ENCODE measurements around the gene PROSER3.

Gene PROSER3

DNA sequence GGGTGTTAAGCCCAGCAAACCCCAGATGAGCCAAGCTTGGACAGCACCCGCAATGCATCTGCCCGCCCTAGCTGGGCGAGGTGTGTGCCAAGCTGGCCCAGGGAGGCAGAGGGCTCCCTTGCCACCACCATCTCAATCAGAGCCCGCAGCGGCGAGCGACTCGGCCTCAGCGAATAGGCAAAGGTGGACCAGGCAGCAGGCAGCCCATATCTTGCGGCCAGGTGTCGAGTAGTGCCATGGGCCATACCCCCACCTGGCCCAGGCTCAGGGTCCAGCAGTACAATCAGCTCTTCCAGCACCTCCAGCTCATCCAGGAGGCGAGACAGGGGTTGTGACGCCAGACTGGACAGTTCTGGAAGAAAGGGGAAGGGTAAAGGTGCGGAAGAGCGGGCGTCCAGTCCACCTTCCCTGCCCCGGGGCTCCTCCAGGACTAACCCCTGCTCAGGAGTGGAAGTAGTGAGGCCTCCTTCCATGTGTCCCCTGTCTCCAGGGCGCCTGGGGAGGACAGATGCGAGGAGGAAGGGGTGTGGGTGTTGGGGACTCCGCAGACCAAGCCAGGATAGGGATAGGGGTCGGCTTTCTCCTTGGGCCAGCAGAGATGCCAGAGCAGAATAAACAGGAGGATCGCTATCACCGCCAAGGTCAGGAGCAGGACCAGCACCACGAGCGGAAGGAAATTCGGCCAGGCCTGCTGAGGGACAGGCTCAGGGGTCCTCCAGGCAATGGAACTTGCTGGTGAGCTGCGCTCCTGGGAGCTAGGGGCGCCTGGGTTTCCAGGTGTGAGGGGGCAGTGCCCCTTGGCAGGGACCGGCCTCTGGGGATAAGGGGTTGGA is 18.5 kb upstream of the PROSER3 start:
- no peak for DNase-seq

- no peak for DNase-seq
Observed at GRCh38 chr19:35740108-35740422, 17.9 kb upstream of the PROSER3 start.

- peak; percentile 94 to 97 for DNase-seq
Observed at GRCh38 chr19:35740423-35741202, 17.4 kb upstream of the PROSER3 start.

GRCh38 chr19:35741203-35741515 is 16.8 kb upstream of the PROSER3 start:
- no peak for DNase-seq

GRCh38 chr19:35742121-35742724 is 15.8 kb upstream of the PROSER3 start, which contains the start of gene IGFLR1:
TSS of gene IGFLR1 (minus strand) at chr19:35742452. CDS start at chr19:35741180, 1,272 bp downstream.
- peak; percentile 67 to 71 for DNase-seq

DNA sequence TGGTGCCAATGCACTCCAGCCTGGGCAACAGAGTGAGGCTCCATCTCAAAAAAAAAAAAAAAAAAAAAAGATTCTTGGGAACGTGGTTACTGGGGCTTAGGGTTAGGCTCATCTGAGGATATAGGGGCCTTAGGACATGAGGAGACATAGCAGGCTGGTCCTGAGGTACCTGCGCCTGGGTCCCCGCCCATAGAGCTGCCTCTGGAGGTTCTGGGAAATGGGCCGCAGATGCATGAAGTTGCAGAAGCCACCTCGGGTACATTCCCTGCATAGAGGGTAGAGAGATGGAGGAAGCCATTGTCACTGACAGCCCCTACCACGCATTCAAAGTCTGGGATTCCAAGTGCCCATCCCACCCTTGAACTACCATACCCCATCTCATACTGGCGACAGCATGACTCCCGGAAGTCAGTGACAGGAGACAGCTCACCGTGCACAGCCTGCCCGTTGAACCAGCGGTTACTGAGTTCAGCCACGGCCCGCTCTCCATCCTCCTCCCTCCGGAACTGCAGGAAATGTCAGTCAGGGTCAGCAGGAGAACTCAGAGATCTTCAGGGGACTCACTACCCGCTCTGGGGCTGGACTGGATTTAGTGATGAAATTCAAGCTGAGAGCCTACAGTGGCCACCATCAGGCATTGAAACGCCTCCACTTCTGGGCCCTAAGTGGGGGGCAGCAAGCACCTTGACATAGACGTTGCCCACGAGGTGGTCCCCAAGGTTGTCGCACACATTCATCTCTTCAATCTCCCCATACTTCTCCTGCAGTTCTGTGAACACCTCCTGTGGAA is 14.1 kb upstream of the PROSER3 start:
- no peak for DNase-seq

DNA sequence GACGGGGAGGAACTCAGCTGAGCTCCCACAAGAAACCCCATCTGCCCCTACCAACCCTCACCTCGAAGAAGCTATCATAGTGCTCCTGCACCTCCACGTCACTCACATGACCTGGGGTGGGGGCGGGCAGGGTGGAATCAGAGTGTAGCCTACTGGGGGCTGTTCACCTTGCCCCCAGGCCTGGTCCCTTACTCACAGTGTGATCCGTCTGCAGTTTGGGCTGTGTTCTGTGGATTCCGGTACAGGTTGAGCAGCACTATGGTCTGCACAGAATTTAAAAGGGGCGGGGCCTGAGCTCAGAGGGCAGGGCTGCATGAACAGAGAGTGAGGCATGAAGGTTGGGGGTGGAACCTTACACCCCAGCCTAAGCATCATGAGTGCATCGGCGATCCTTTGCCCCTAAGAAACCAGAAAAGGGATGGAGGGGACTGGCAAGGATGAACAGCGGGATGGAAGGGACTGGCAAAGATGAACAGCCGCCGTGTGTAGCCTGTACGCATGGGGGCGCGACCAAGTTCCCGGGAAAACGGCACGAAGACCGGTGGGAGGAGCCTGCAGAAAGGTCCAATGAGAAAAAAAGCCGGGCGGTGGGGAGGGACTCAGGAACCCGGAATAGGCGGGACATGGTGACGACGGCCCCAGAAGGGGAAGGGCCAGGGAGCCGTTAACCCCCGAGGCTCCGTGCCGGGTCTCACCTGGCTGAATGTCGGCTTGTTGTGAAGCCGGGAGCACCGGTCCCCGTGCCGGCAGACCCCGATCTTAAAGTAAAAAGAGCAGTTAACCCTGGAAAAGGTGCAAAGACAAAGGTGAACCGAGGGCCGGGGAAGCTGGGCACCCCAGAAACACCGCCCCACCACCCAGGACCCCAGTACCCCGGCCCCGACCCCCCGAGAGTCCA is 13.3 kb upstream of the PROSER3 start:
- DNase-seq, result peak; percentile 85 to 93

GRCh38 chr19:35745328-35746086 is 12.5 kb upstream of the PROSER3 start, which contains the start of the genes PSENEN and U2AF1L4:
TSS of gene PSENEN (plus strand) at chr19:35745651. CDS start at chr19:35745931, 280 bp downstream.
TSS of gene U2AF1L4 (minus strand) at chr19:35745418. CDS start at chr19:35745391, 27 bp downstream.
- peak; percentile 97 to 99 for DNase-seq

DNA sequence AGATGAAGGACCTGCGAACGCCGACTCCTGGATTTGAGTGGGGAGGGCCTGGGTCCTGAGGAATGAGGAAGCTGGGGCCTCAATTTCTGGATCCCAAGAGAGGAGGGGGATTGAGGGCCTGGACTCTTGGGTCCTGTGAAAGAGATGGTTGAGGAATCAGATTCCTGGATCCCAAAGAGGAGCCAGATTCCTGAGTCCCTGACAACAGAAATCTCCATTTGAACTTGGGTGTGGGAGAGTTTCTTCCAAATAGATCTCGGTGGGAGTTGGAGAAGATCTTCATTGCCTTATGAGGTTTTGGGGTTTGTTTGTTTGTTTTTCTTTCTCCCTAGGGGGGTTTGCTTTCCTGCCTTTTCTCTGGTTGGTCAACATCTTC is 11.9 kb upstream of the PROSER3 start:
- DNase-seq, result no peak

- DNase-seq, result no peak
Observed at GRCh38 chr19:35746531-35746930, 11.4 kb upstream of the PROSER3 start.

- peak; percentile 97 for DNase-seq
Observed at GRCh38 chr19:35748106-35749020, 9.6 kb upstream of the PROSER3 start, which contains the start of gene LIN37. TSS of gene LIN37 (plus strand) at chr19:35748576. CDS start at chr19:35748725, 149 bp downstream.

GRCh38 chr19:35750167-35750566 is 7.8 kb upstream of the PROSER3 start:
- no peak for DNase-seq

GRCh38 chr19:35751839-35752745 is 5.9 kb upstream of the PROSER3 start:
- no peak for DNase-seq

DNA sequence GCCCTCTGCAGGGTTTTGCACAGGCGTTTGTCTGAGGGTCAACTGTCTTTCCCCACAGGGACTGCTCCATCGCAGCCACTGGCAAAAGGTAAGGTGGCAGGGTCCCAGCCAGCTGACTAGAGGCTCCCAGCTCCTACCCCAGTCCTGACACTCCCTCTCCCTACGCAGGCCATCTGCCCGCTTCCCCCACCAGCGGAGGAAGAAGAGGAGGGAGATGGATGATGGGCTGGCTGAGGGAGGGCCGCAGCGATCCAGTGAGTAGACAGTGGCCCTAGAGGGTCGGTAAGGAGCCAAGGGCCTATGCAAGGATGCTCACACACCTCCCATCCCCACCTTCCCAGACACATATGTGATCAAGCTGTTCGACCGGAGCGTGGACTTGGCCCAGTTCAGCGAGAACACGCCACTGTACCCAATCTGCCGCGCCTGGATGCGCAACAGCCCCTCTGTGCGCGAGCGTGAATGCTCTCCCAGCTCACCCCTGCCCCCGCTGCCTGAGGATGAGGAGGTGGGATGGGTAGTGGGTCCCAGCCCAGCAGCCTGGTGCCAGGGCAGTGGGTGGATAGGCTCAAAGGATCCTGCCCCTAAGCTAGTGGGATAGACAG is 5.1 kb upstream of the PROSER3 start:
- DNase-seq, result no peak

- no peak for DNase-seq
Observed at GRCh38 chr19:35753634-35754369, 4.2 kb upstream of the PROSER3 start.

- no peak for DNase-seq
Observed at GRCh38 chr19:35754370-35755130, 3.4 kb upstream of the PROSER3 start.

DNA sequence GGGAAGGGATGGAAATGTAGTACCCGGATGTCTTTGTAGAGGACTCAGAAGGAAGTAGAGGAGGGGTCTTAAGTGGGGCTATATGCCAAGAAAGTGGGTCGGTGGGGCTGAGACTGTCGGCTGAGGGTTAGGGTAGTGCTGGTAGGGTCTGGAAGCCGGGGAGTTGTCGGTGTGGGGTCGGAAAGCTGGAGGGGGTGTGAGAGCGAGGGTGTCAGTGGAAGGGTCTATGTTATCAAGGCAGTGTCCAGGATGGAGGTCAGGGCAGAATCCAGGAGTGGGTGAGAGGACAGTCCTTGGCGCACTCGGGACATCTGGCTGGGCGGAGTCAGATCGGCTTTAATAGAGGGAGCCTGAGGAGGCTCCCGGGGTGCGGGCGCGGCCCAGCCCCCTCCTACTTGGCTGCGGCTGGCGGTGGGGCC is 2.8 kb upstream of the PROSER3 start:
- no peak for DNase-seq
